ENCODE data around the gene RNU1-1. TPM values are rescaled to one million over a fixed set of nuclear protein-coding genes. Genes with fewer than 3 reads are reported as not detected.
"Not testable (repeated sequence)": the region's sequence is repeated elsewhere in the genome, so short reads cannot be mapped to it uniquely, and the experiment has no call there.

The RNU1-1 gene
- total and polyA plus RNA-seq, 11 donors: 364 to 3,776 (median 2,470) TPM; not detected in 4

DNA sequence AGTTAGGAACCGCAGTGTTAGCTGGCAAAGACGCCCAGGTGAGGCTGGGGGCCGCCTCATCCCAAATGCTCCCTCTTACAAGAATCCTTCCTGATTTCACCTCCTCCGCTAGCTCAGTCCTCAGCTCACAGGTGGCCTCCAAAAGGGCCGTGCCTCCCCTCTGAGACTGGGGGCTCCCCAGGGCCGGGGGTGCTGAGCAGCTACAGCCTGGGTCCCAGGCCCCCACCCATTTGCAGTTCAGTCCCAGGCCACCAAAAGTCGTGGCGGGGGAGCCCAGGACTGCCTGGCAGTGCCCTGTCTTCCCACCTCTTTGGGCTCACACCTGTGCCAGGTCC, 29.6 kb downstream of the RNU1-1 start:
- intact Hi-C loops (cut with DNase I): loop anchor here in 1 of 10 donors (10.0 kb wide), 1 partner anchor 60 kb away; no protein-coding TSS in a partner anchor
- H3K36me3 ChIP-seq: peaks cover 0 to 80% (median 65%) of the 10 kb centered on the region in 9 donors
- ATAC-seq: no peak

DNA sequence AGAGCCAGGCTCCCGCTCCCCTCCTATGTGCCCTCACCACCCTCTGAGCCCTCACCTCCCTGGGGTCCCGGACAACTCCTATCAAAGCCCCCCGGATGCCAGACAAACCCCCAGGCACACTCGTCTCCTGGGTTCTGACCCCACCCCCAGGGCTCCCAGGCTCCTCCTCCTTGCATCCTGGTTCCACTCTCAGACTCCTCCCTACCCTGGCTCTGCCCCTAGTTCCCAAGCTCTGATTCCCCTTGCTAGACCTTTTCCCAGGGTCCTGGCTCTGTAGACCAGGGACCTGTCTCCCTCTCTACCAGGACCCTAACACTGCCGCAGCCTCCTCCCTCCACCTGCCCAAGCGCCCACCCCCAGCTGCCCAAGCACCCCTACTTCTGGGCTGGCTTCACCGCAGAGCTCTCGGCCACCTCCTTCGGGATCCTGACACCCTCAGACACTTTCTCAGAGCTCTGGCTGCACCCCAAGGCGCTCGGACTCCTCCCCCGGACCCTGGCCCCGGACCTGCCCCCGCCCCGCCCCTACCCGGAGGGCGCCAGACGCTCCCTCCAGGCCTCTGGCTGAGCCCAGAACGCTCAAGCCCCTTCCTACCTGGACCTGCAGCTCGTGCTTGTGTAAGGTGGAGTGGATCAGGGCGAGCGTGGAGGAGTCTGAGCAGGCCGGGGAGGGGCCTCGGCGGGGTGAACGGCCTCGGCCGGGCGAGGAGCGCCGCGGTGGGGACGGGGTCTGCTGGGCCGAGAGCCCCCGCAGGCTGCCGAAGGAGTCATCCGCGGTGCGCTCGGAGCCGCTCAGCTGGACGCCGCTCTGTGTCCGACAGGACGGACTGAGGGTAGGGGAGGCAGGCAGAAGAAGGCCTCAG, 30.2 kb downstream of the RNU1-1 start:
- H3K9me3 ChIP-seq, H3K4me3 ChIP-seq, H3K4me1 ChIP-seq, H3K27ac ChIP-seq, DNase-seq, H3K27me3 ChIP-seq: not testable (repeated sequence)
- ATAC-seq: peak in 1 of 4 donors; percentile 25
- H3K36me3 ChIP-seq: peaks cover 0 to 80% (median 59%) of the 10 kb centered on the region in 9 donors
- intact Hi-C loops (cut with DNase I): loop anchor here in 1 of 10 donors (10.0 kb wide), 1 partner anchor 59 kb away; no protein-coding TSS in a partner anchor
- WGBS, 4 donors: 85 to 88% (median 86%) methylated on average over 39 to 45 of the region's 45 CpGs

More for the DNA sequence above, 29.6 kb downstream of the RNU1-1 start:
- no peak for DNase-seq
- Histone ChIP-seq H3K9me3 (no peaks in the 10 kb centered on the region), H3K27ac (no peak overlapping the region), H3K27me3 (no peaks in the 10 kb centered on the region), H3K4me3 (no peak overlapping the region), H3K4me1 (no peaks in the 10 kb centered on the region)
- WGBS, 4 donors: 94 to 97% (median 94%) methylated on average over 8 of the region's 8 CpGs
- TF ChIP-seq, protein P1, sequence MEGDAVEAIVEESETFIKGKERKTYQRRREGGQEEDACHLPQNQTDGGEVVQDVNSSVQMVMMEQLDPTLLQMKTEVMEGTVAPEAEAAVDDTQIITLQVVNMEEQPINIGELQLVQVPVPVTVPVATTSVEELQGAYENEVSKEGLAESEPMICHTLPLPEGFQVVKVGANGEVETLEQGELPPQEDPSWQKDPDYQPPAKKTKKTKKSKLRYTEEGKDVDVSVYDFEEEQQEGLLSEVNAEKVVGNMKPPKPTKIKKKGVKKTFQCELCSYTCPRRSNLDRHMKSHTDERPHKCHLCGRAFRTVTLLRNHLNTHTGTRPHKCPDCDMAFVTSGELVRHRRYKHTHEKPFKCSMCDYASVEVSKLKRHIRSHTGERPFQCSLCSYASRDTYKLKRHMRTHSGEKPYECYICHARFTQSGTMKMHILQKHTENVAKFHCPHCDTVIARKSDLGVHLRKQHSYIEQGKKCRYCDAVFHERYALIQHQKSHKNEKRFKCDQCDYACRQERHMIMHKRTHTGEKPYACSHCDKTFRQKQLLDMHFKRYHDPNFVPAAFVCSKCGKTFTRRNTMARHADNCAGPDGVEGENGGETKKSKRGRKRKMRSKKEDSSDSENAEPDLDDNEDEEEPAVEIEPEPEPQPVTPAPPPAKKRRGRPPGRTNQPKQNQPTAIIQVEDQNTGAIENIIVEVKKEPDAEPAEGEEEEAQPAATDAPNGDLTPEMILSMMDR (IDR thresholded peaks at IDR 0.05): no peak
- no peak for TF ChIP-seq POLR2A (IDR thresholded peaks at IDR 0.05)

DNA sequence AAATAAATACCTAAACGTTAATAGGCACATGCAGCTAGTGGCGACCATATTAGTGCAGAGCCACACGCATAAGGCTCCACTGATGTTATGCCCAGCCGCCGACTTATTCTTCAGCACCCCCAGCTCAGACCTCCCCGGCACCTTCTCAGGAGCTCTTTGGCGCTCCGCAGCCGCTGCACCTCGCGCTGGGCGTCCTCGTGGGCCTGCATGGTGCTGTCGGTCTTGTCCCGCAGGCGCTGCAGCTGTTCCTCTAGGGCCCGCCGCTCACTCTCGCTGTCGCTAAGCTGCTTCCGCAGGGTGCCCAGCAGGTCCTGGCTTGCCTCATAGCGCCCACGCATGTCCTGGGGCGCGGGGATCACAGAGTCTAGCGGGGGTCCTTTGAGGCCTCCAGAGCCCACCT, 30.9 kb downstream of the RNU1-1 start:
- peaks cover 0 to 86% (median 63%) of the 10 kb centered on the region in 9 donors for H3K36me3 ChIP-seq
- 95 to 98% (median 96%) methylated on average over 24 to 26 of the region's 26 CpGs for WGBS, 4 donors
- not testable (repeated sequence) for H3K27me3 ChIP-seq, H3K4me1 ChIP-seq, H3K4me3 ChIP-seq, H3K27ac ChIP-seq, DNase-seq, H3K9me3 ChIP-seq
- intact Hi-C loops (cut with DNase I): loop anchor here in 1 of 10 donors (10.0 kb wide), 1 partner anchor 58 kb away; no protein-coding TSS in a partner anchor
- peak in 1 of 4 donors; percentile 9 for ATAC-seq

DNA sequence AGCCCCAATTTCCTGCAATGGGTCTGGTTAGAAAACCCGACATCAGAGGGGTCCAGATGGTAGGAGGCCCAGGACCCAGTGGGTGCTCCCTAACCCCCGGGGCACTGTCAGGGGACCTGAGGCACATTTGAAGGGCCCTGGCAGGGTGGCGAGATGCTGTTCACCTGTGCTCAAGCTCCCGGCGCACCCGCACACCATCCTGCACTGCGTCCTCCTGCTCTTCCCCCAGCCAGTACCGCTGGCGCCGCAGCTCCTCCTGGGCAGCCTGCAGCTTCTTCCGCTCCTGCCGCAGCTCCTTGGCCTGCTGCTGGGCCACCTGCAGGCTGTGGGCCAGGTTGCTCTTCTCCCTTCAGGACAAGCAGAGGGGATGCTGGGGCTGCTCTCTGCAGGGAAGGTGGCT, 36.0 kb downstream of the RNU1-1 start:
- intact Hi-C loops (cut with DNase I): no loop called here
- Histone ChIP-seq H3K9me3 (no peaks in the 10 kb centered on the region), H3K27ac (no peak overlapping the region), H3K27me3 (no peaks in the 10 kb centered on the region), H3K36me3 (peaks cover 0 to 99% (median 82%) of the 10 kb centered on the region in 9 donors), H3K4me1 (no peaks in the 10 kb centered on the region), H3K4me3 (no peak overlapping the region)
- no peak for DNase-seq
- no peak for ATAC-seq
- TF ChIP-seq, protein P1 (IDR thresholded peaks at IDR 0.05): no peak
- TF ChIP-seq POLR2A (IDR thresholded peaks at IDR 0.05): no peak
- WGBS, 4 donors: 82 to 97% (median 95%) methylated on average over 2 to 12 of the region's 12 CpGs

- H3K9me3 ChIP-seq; DNase-seq; H3K4me1 ChIP-seq; intact Hi-C loops (cut with DNase I); H3K27me3 ChIP-seq; H3K27ac ChIP-seq; H3K4me3 ChIP-seq: not testable (repeated sequence)
- peaks cover 0 to 98% (median 80%) of the 10 kb centered on the region in 9 donors for H3K36me3 ChIP-seq
- WGBS, 4 donors: 91 to 94% (median 93%) methylated on average over 23 to 29 of the region's 29 CpGs
- ATAC-seq: peak in 1 of 4 donors; percentile 56
Observed at GRCh38 chr1:16475771-16476770, 38.0 kb downstream of the RNU1-1 start.

DNA sequence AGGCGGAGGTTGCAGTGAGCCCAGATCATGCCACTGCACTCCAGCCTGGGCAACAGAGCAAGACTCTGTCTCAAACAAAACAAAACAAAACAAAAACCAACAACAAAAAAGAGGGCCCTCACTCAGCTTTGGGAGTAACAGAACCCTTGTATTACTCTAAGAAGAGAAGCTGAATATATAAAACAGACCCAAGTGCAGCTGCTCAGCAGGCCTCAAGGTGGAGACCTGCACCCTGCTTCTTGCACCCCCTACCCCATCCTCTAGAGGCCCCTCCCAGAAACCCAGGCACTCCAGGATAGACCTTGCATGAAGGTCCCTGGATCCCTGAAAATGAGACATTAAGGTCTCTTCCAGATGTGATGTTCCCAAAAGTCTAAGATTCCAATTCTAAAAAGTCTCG, 39.2 kb downstream of the RNU1-1 start:
- H3K27ac ChIP-seq; H3K4me3 ChIP-seq; ATAC-seq; H3K9me3 ChIP-seq; DNase-seq; intact Hi-C loops (cut with DNase I); H3K4me1 ChIP-seq; H3K27me3 ChIP-seq: not testable (repeated sequence)
- WGBS, 4 donors: 88 to 100% (median 93%) methylated on average over 2 of the region's 2 CpGs
- H3K36me3 ChIP-seq: peaks cover 0 to 92% (median 68%) of the 10 kb centered on the region in 9 donors

Data from heart left ventricle (tissue), 16 donors.